K562 (cell line): ENCODE data around the gene MTMR12. TPM values are rescaled to one million over a fixed set of nuclear protein-coding genes. Genes with fewer than 3 reads are reported as not detected.

Experiments
- ATAC-seq: fragments of 200-7000 bp; cut with Tn5 transposase; 3 replicates; pipeline ENCODE4 v1.9.1; 2020; ENCODE audit warnings: moderate library complexity
- BruUV-seq: library from RNA; stranded (reverse); fragments of 400-500 nt; replicated peaks from 2 replicates; lab custom pipeline; 2021; lab: Mats Ljungman, UMichigan
- CTCF ChIA-PET: fragments of 300-600 bp; formaldehyde crosslinking; extraction: SDS; loops from one replicate; lab custom pipeline; 2021; ENCODE audit warnings: low intra/inter-chr PET ratio; lab: Yijun Ruan, JAX
- POLR2A ChIA-PET: fragments of 300-600, 350-650 bp; sonication (Branson Sonifier 250); formaldehyde crosslinking; extraction: SDS; loops from one replicate; lab custom pipeline; 2021; ENCODE audit warnings: antibody characterized with exemption, inconsistent platforms; lab: Yijun Ruan, JAX
- DNase-seq, 4 experiments: peaks; one replicate each; pipeline versions ENCODE4 v3.0.0 to v3.0.0-alpha.2; 2011 to 2018; ENCODE audit warnings: low spot score in 3 of 4, mixed read lengths in 3 of 4; ENCODE audit errors: extremely low read depth in 1 of 4
- FAIRE-seq: peaks from 2 replicates; lab custom pipeline; 2011; peaks lifted over from hg19 to GRCh38; lab: Jason Lieb, UNC
- H2AFZ ChIP-seq: 2 replicates; pipeline ENCODE4 v1.6.0; 2011; ENCODE audit warnings: low read depth, low read length, control low read depth, inconsistent platforms
- H3K27ac ChIP-seq: fragments of 200-600 bp; 3 replicates; pipeline ENCODE4 v1.8.0; 2011; ENCODE audit warnings: low read depth, mild to moderate bottlenecking, control low read depth, inconsistent platforms, low read length, moderate library complexity, mixed read lengths; ENCODE audit errors: extremely low read depth
- H3K27me3 ChIP-seq, 2 experiments: fragments of 300-600 bp in 1 of 2; 2 replicates in 1 of 2; 3 replicates in 1 of 2; pipeline versions ENCODE4 v1.6.0 to v1.8.0; 2011; ENCODE audit warnings: inconsistent platforms in 2 of 2, low read length in 2 of 2, mild to moderate bottlenecking in 1 of 2, mixed read lengths in 1 of 2, moderate library complexity in 1 of 2; ENCODE audit not compliant: control insufficient read depth in 2 of 2, insufficient read depth in 2 of 2
- H3K36me3 ChIP-seq: fragments of 300-600 bp; 3 replicates; pipeline ENCODE4 v1.8.0; 2011; ENCODE audit warnings: mild to moderate bottlenecking, low read length, inconsistent platforms; ENCODE audit not compliant: control insufficient read depth, insufficient read depth
- H3K4me1 ChIP-seq, 2 experiments: fragments of 200-600 bp in 1 of 2; replicated peaks in 1 of 2; 2 replicates in 1 of 2; 3 replicates in 1 of 2; pipeline versions ENCODE4 v1.5.1 to v1.8.0; 2011; ENCODE audit warnings: inconsistent platforms in 2 of 2, low read length in 2 of 2, mild to moderate bottlenecking in 1 of 2, mixed read lengths in 1 of 2, moderate library complexity in 1 of 2; ENCODE audit not compliant: control insufficient read depth in 2 of 2, insufficient read depth in 2 of 2
- H3K4me2 ChIP-seq: 2 replicates; pipeline ENCODE4 v1.6.1; 2011; ENCODE audit warnings: low read length, control low read depth, inconsistent platforms, mixed read lengths; ENCODE audit not compliant: insufficient read depth
- H3K4me3 ChIP-seq: fragments of 200-600 bp; sonication (generic), shearing (Covaris generic); 2 replicates; pipeline ENCODE4 v1.5.1; 2016; ENCODE audit warnings: control low read depth, inconsistent platforms
- H3K79me2 ChIP-seq: fragments of 200-600 bp; 3 replicates; pipeline ENCODE4 v1.8.0; 2011; ENCODE audit warnings: low read length, inconsistent platforms; ENCODE audit not compliant: control insufficient read depth, insufficient read depth
- H3K9ac ChIP-seq, 2 experiments: 2 replicates each; pipeline versions ENCODE4 v1.6.0 to v1.6.1; 2011; ENCODE audit warnings: low read depth in 2 of 2, low read length in 2 of 2, control low read depth in 1 of 2, inconsistent platforms in 1 of 2, mild to moderate bottlenecking in 1 of 2, mixed read lengths in 1 of 2; ENCODE audit not compliant: insufficient read depth in 1 of 2
- H3K9me1 ChIP-seq: one replicate; pipeline ENCODE4 v1.6.0; 2011; ENCODE audit warnings: inconsistent platforms, mild to moderate bottlenecking, low read length, moderate library complexity; ENCODE audit not compliant: control insufficient read depth, insufficient read depth
- H3K9me3 ChIP-seq: replicated peaks from 2 replicates; pipeline ENCODE4 v1.5.1; 2011; ENCODE audit warnings: low read depth, low read length, inconsistent platforms; ENCODE audit not compliant: control insufficient read depth, insufficient read depth
- H4K20me1 ChIP-seq: replicated peaks from 2 replicates; pipeline ENCODE4 v1.6.1; 2011; ENCODE audit warnings: low read length, inconsistent platforms, mixed read lengths; ENCODE audit not compliant: control insufficient read depth, insufficient read depth
- CTBP1 ChIP-seq: fragments of 450-650 bp; IDR thresholded peaks from 2 replicates; pipeline ENCODE4 v1.6.1; 2016; ENCODE audit warnings: borderline replicate concordance
- KLF13 ChIP-seq: fragments of 450-650 bp; IDR thresholded peaks from 2 replicates; pipeline ENCODE4 v1.6.1; 2016; ENCODE audit warnings: missing genetic modification characterization, low read depth, mild to moderate bottlenecking, missing compliant biosample characterization, moderate library complexity, borderline replicate concordance
- NR2F6 ChIP-seq: fragments of 450-650 bp; formaldehyde crosslinking; IDR thresholded peaks from 2 replicates; pipeline ENCODE4 v1.4.0; 2020; ENCODE audit warnings: mild to moderate bottlenecking
- PPARD ChIP-seq: fragments of 250-450 bp; sonication (Bioruptor Pico); IDR thresholded peaks from 2 replicates; pipeline ENCODE4 v1.8.0; 2022; ENCODE audit warnings: inconsistent platforms, mild to moderate bottlenecking, moderate library complexity
- WGBS: fragments of 100-300 bp; shearing (Covaris generic); methylation state at CpG from one replicate; pipeline ENCODE4 v1.1.6; 2016; ENCODE audit warnings: low coverage, mixed read lengths; ENCODE audit not compliant: insufficient coverage; ENCODE audit errors: missing lambda C conversion rate; 5-methylcytosine and 5-hydroxymethylcytosine counted together
- in situ Hi-C: fragments of 300-500 bp; cut with MboI; formaldehyde crosslinking; loops from 4 replicates; pipeline ENCODE4 v1.15.0; 2018; ENCODE audit warnings: inconsistent platforms, mixed read lengths
- intact Hi-C: fragments of 100-400 bp; cut with micrococcal nuclease; formaldehyde crosslinking; loops from 2 replicates; pipeline ENCODE4 v1.14.2; 2022
- polyA plus RNA-seq, 8 experiments: library from polyadenylated mRNA; depleted of rRNA in 4 of 8; stranded (reverse) in 5 of 8; unstranded in 3 of 8; fragments of >200 nt; fragmentation: Nextera tagmentation in 2 of 8; fragmentation: Illumina TruSeq in 1 of 8; extraction: Ambion mirVana in 2 of 8; extraction: Trizol in 1 of 8; gene quantifications; 2 replicates each; pipeline versions ENCODE4 v1.2.1 to v1.2.3, GENCODE V29; 2011 to 2014; ENCODE audit warnings: inconsistent platforms in 1 of 8, missing spikeins in 1 of 8
- total RNA-seq, 7 experiments: library from RNA; depleted of rRNA in 6 of 7; stranded (reverse); fragments of >200 nt in 6 of 7; fragmentation: Illumina TruSeq in 2 of 7; extraction: Trizol in 2 of 7; gene quantifications; 2 replicates each; pipeline versions ENCODE4 v1.2.1 to v1.2.3, GENCODE V29; 2011 to 2021; ENCODE audit warnings: low replicate concordance in 1 of 7
- TF ChIP-seq, protein P1 (sequence below): fragments of 250-450 bp; sonication (Bioruptor Pico); IDR thresholded peaks from 2 replicates; pipeline ENCODE4 v1.4.0; 2020
- TF ChIP-seq, protein P2 (sequence below): sonication (generic); formaldehyde crosslinking; IDR thresholded peaks from 2 replicates; pipeline ENCODE4 v1.8.0; 2022; ENCODE audit warnings: mild to moderate bottlenecking, missing genetic modification reagents
- TF ChIP-seq, protein P3 (sequence below): sonication (generic); formaldehyde crosslinking; IDR thresholded peaks from 2 replicates; pipeline ENCODE4 v1.4.0; 2020; ENCODE audit warnings: mild to moderate bottlenecking, missing genetic modification reagents

MTMR12 gene
- total and polyA plus RNA-seq, 9 of the 15 experiments (the other 6 are each of a cell fraction or from before 2014, with no cell fraction given), result 4.0 to 28.7 (median 17.1) TPM

DNA sequence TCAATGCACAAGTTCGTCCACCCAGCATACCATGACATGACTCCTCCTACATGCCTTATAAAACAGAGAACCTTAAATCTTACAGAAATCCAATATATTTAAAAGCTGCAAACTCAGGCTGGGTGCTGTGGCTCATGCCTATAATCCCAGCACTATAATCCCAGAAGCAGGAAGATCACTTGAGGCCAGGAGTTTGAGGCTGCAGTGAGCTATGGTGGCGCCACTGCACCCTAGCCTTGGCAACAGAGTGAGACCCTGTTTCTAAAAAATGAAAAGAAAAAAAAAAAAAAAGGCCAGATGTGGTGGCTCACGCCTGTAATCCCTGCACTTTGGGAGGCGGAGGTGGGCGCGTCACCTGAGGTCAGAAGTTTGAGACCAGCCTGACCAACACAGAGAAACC lies 68.7 kb downstream of the MTMR12 start:
- WGBS, result 87% methylated on average over 4 of the region's 6 CpGs
- intact Hi-C loops, result no loop called here
- no peak overlapping the region for H3K4me3 ChIP-seq
- H3K79me2 ChIP-seq, result no peaks in the 10 kb centered on the region
- no peaks in the 10 kb centered on the region for H3K4me1 ChIP-seq
- FAIRE-seq (no peak), DNase-seq (no peak), ATAC-seq (no peak)
- POLR2A ChIA-PET, result interaction anchor here (2.0 kb wide), 1 partner anchor 14 kb away, joined by 4 read pairs; no protein-coding TSS in a partner anchor
- H3K4me2 ChIP-seq, result no peak overlapping the region
- CTCF ChIA-PET, result no interaction called here
- H3K27me3 ChIP-seq, result no peaks in the 10 kb centered on the region
- no peak overlapping the region for H2AFZ ChIP-seq
- no peak overlapping the region for H3K9ac ChIP-seq
- no peaks in the 10 kb centered on the region for H4K20me1 ChIP-seq
- in situ Hi-C loops, result no loop called here
- peaks cover 67% of the 10 kb centered on the region for H3K36me3 ChIP-seq
- BruUV-seq, result no TSS peak
- no peaks in the 10 kb centered on the region for H3K9me1 ChIP-seq
- no peaks in the 10 kb centered on the region for H3K9me3 ChIP-seq
- H3K27ac ChIP-seq, result no peak overlapping the region
- TF ChIP-seq, protein P1, sequence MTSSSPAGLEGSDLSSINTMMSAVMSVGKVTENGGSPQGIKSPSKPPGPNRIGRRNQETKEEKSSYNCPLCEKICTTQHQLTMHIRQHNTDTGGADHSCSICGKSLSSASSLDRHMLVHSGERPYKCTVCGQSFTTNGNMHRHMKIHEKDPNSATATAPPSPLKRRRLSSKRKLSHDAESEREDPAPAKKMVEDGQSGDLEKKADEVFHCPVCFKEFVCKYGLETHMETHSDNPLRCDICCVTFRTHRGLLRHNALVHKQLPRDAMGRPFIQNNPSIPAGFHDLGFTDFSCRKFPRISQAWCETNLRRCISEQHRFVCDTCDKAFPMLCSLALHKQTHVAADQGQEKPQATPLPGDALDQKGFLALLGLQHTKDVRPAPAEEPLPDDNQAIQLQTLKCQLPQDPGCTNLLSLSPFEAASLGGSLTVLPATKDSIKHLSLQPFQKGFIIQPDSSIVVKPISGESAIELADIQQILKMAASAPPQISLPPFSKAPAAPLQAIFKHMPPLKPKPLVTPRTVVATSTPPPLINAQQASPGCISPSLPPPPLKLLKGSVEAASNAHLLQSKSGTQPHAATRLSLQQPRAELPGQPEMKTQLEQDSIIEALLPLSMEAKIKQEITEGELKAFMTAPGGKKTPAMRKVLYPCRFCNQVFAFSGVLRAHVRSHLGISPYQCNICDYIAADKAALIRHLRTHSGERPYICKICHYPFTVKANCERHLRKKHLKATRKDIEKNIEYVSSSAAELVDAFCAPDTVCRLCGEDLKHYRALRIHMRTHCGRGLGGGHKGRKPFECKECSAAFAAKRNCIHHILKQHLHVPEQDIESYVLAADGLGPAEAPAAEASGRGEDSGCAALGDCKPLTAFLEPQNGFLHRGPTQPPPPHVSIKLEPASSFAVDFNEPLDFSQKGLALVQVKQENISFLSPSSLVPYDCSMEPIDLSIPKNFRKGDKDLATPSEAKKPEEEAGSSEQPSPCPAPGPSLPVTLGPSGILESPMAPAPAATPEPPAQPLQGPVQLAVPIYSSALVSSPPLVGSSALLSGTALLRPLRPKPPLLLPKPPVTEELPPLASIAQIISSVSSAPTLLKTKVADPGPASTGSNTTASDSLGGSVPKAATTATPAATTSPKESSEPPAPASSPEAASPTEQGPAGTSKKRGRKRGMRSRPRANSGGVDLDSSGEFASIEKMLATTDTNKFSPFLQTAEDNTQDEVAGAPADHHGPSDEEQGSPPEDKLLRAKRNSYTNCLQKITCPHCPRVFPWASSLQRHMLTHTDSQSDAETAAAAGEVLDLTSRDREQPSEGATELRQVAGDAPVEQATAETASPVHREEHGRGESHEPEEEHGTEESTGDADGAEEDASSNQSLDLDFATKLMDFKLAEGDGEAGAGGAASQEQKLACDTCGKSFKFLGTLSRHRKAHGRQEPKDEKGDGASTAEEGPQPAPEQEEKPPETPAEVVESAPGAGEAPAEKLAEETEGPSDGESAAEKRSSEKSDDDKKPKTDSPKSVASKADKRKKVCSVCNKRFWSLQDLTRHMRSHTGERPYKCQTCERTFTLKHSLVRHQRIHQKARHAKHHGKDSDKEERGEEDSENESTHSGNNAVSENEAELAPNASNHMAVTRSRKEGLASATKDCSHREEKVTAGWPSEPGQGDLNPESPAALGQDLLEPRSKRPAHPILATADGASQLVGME (CRISPR knock-in tag), result no peak
- TF ChIP-seq, protein P2, sequence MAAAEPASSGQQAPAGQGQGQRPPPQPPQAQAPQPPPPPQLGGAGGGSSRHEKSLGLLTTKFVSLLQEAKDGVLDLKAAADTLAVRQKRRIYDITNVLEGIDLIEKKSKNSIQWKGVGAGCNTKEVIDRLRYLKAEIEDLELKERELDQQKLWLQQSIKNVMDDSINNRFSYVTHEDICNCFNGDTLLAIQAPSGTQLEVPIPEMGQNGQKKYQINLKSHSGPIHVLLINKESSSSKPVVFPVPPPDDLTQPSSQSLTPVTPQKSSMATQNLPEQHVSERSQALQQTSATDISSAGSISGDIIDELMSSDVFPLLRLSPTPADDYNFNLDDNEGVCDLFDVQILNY (CRISPR knock-in tag), result no peak
- TF ChIP-seq CTBP1 (no peak), KLF13 (tag) (no peak), PPARD (CRISPR knock-in tag) (no peak), NR2F6 (no peak)
- TF ChIP-seq, protein P3, sequence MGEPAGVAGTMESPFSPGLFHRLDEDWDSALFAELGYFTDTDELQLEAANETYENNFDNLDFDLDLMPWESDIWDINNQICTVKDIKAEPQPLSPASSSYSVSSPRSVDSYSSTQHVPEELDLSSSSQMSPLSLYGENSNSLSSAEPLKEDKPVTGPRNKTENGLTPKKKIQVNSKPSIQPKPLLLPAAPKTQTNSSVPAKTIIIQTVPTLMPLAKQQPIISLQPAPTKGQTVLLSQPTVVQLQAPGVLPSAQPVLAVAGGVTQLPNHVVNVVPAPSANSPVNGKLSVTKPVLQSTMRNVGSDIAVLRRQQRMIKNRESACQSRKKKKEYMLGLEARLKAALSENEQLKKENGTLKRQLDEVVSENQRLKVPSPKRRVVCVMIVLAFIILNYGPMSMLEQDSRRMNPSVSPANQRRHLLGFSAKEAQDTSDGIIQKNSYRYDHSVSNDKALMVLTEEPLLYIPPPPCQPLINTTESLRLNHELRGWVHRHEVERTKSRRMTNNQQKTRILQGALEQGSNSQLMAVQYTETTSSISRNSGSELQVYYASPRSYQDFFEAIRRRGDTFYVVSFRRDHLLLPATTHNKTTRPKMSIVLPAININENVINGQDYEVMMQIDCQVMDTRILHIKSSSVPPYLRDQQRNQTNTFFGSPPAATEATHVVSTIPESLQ (CRISPR knock-in tag), result no peak
